OCI-LY3 (cell line): Measurements from ENCODE around the gene LRRC66.

ENCODE experiments used
- EZH2phosphoT487 ChIP-seq: fragments of 200-600 bp; shearing (Covaris generic); IDR thresholded peaks from 2 replicates; pipeline ENCODE4 v1.6.1; 2018; ENCODE audit warnings: antibody characterized with exemption, mixed run types, low read depth
- TF ChIP-seq, protein P1 (sequence below): fragments of 200-600, 300-600 bp; sonication (generic); IDR thresholded peaks from 2 replicates; pipeline ENCODE4 v1.5.1; 2014; ENCODE audit warnings: antibody characterized with exemption, low read length, low read depth

DNA sequence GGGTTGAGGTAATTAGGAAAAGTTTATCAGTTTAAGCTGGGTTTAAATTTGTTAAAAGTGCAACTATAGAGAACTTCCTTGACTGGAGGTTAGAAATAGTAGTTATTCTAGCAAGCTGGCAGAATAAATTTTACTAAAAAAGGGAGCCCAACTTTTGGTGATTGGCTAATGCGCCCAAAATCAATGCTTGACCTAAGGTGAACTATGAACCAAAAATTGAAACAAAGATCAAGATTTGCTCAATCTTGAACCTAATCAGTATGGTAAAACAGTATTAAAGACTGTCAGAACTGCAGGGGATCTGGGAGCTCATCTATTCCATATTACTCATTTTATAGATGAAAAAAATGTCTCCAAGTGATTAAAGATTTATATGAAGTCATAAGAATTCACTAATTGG is 24.9 kb upstream of the LRRC66 start:
- TF ChIP-seq, protein P1, sequence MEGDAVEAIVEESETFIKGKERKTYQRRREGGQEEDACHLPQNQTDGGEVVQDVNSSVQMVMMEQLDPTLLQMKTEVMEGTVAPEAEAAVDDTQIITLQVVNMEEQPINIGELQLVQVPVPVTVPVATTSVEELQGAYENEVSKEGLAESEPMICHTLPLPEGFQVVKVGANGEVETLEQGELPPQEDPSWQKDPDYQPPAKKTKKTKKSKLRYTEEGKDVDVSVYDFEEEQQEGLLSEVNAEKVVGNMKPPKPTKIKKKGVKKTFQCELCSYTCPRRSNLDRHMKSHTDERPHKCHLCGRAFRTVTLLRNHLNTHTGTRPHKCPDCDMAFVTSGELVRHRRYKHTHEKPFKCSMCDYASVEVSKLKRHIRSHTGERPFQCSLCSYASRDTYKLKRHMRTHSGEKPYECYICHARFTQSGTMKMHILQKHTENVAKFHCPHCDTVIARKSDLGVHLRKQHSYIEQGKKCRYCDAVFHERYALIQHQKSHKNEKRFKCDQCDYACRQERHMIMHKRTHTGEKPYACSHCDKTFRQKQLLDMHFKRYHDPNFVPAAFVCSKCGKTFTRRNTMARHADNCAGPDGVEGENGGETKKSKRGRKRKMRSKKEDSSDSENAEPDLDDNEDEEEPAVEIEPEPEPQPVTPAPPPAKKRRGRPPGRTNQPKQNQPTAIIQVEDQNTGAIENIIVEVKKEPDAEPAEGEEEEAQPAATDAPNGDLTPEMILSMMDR = no peak
- no peak for TF ChIP-seq EZH2phosphoT487
